K562 (cell line): ENCODE results near the gene LLPH.

Experiments used
- E2F5 ChIP-seq: sonication (generic); formaldehyde crosslinking; IDR thresholded peaks from 2 replicates; pipeline ENCODE4 v1.8.0; 2022; ENCODE audit warnings: mild to moderate bottlenecking, missing genetic modification reagents
- GABPA ChIP-seq: fragments of 200-800 bp; sonication (Bioruptor generic); conservative IDR thresholded peaks from 2 replicates; pipeline ENCODE4 v1.6.1; 2016; ENCODE audit warnings: low read depth, missing genetic modification characterization, missing compliant biosample characterization

- TF ChIP-seq E2F5 (CRISPR knock-in tag) (no peak), GABPA (peak; percentile 93)
Observed at GRCh38 chr12:66169221-66170170, 38.9 kb upstream of the LLPH start, which contains the start of gene TMBIM4.
